Measurements from ENCODE around the gene CCDC47. TPM values are rescaled to one million over a fixed set of nuclear protein-coding genes. Genes with fewer than 3 reads are reported as not detected.
A peak's percentile ranks its signal among the peaks of the same experiment; 100 is the strongest.

CCDC47 gene
- total RNA-seq, 6 experiments from 2014 or later: 70.5 to 83.2 (median 74.8) TPM

DNA sequence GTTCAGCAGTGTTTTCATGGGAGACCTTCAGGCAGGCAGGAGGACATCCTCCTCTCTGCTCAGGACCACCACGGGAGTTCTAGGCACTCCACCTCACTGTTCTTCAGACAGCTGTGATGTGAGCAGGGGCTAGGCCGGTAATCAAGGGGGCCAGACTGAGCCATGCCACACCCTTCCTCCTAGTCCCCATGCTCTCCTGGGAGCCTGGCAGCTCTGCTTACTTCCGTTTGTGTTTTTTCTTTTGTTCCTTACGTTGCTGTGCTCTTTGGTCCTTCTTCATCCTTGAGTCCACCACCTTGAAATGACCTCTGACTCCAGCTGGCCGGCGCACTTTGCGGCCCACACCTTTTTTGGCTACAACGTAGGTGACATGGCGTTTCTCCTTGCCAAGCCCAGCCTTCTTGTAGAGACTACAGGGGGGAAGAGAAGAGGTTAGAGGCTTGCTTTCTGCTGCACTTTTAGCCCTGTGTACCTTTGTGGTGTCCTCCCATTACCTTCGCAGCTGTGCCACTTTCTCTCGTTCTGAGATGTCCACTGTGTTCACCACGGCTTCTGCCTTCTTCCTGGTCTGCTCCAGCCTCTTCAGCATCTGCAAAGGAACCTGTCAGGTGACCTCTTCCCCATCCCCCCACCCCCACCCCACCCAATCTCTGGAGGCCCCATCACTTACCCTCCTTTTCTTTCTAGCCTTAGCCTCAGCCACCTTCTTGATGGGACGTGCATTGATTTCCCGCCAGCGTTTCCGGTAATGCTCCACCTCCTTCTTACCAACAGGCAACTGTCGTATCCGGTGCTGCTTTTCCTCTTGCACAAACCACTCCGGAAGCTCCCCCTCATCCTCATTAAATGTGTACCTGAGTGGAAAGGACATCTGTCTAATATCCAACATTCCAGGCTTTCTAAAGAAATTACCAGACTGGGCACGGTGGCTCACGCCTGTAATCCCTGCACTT lies 46.5 kb upstream of the CCDC47 start:
- no peak for DNase-seq
- H3K4me1 Mint-ChIP-seq (ENCODE audit: low read depth): peaks cover 30% of the 10 kb centered on the region
- no peak overlapping the region for H3K27ac Mint-ChIP-seq
- TF ChIP-seq, protein P1, sequence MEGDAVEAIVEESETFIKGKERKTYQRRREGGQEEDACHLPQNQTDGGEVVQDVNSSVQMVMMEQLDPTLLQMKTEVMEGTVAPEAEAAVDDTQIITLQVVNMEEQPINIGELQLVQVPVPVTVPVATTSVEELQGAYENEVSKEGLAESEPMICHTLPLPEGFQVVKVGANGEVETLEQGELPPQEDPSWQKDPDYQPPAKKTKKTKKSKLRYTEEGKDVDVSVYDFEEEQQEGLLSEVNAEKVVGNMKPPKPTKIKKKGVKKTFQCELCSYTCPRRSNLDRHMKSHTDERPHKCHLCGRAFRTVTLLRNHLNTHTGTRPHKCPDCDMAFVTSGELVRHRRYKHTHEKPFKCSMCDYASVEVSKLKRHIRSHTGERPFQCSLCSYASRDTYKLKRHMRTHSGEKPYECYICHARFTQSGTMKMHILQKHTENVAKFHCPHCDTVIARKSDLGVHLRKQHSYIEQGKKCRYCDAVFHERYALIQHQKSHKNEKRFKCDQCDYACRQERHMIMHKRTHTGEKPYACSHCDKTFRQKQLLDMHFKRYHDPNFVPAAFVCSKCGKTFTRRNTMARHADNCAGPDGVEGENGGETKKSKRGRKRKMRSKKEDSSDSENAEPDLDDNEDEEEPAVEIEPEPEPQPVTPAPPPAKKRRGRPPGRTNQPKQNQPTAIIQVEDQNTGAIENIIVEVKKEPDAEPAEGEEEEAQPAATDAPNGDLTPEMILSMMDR (IDR thresholded peaks at IDR 0.05): no peak
- H3K4me3 Mint-ChIP-seq: no peak overlapping the region
- peaks cover 72% of the 10 kb centered on the region for H3K36me3 Mint-ChIP-seq (ENCODE audit: low read depth)
- no peaks in the 10 kb centered on the region; the same call in 1 of the 2 replicates for H3K9me3 Mint-ChIP-seq
- H3K27me3 Mint-ChIP-seq (ENCODE audit: insufficient read depth): peaks cover 6% of the 10 kb centered on the region; the same call in 1 of the 2 replicates

- no peak for DNase-seq
- Mint-ChIP-seq H3K27me3 (ENCODE audit: insufficient read depth) (peaks cover 6% of the 10 kb centered on the region; the same call in 1 of the 2 replicates), H3K4me3 (no peak overlapping the region), H3K36me3 (ENCODE audit: low read depth) (peaks cover 71% of the 10 kb centered on the region), H3K4me1 (ENCODE audit: low read depth) (peaks cover 26% of the 10 kb centered on the region), H3K9me3 (no peaks in the 10 kb centered on the region; the same call in 1 of the 2 replicates), H3K27ac (no peak overlapping the region)
- TF ChIP-seq, protein P1 (IDR thresholded peaks at IDR 0.05): no peak
These were observed 45.7 kb upstream of the CCDC47 start for GRCh38 chr17:63819131-63819530.

DNA sequence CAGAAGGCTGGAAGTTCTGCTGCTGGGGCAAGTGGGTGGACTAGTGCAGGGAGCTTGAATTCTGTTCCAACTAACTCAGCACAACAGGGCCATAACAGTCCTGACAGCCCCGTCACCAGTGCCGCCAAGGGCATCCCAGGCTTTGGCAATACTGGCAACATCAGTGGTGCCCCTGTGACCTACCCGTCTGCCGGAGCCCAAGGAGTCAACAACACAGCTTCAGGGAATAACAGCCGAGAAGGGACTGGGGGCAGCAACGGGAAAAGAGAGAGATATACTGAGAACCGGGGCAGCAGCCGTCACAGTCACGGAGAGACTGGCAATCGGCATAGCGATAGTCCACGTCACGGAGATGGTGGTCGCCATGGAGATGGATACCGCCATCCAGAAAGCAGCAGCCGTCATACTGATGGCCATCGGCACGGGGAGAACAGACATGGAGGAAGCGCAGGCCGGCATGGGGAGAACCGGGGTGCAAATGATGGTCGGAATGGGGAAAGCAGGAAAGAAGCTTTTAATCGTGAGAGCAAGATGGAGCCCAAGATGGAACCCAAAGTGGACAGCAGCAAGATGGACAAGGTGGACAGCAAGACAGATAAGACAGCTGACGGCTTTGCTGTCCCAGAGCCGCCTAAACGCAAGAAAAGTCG lies 44.5 kb upstream of the CCDC47 start:
- TF ChIP-seq, protein P1 (IDR thresholded peaks at IDR 0.05): no peak
- H3K9me3 Mint-ChIP-seq: no peaks in the 10 kb centered on the region
- DNase-seq: no peak
- no peak overlapping the region for H3K4me3 Mint-ChIP-seq
- peaks cover 17% of the 10 kb centered on the region for H3K4me1 Mint-ChIP-seq (ENCODE audit: low read depth)
- peaks cover 71% of the 10 kb centered on the region for H3K36me3 Mint-ChIP-seq (ENCODE audit: low read depth)
- H3K27me3 Mint-ChIP-seq (ENCODE audit: insufficient read depth): peaks cover 6% of the 10 kb centered on the region; the same call in 1 of the 2 replicates
- peak overlapping the region; percentile 3; the same call in 1 of the 2 replicates for H3K27ac Mint-ChIP-seq

- TF ChIP-seq, protein P1 (IDR thresholded peaks at IDR 0.05): no peak
- H3K4me1 Mint-ChIP-seq (ENCODE audit: low read depth): peaks cover 17% of the 10 kb centered on the region
- H3K4me3 Mint-ChIP-seq: no peak overlapping the region
- H3K27me3 Mint-ChIP-seq (ENCODE audit: insufficient read depth): peaks cover 6% of the 10 kb centered on the region; the same call in 1 of the 2 replicates
- peak overlapping the region; percentile 43; the same call in 1 of the 2 replicates for H3K27ac Mint-ChIP-seq
- DNase-seq: no peak
- H3K36me3 Mint-ChIP-seq (ENCODE audit: low read depth): peaks cover 70% of the 10 kb centered on the region
- no peaks in the 10 kb centered on the region for H3K9me3 Mint-ChIP-seq
These were observed 43.3 kb upstream of the CCDC47 start for GRCh38 chr17:63816669-63817068.

- H3K27me3 Mint-ChIP-seq (ENCODE audit: insufficient read depth): peaks cover 4% of the 10 kb centered on the region; the same call in 1 of the 2 replicates
- H3K9me3 Mint-ChIP-seq: no peaks in the 10 kb centered on the region
- no peak for DNase-seq
- no peak overlapping the region for H3K4me3 Mint-ChIP-seq
- H3K4me1 Mint-ChIP-seq (ENCODE audit: low read depth): peaks cover 17% of the 10 kb centered on the region
- H3K36me3 Mint-ChIP-seq (ENCODE audit: low read depth): peaks cover 71% of the 10 kb centered on the region
- TF ChIP-seq, protein P1 (IDR thresholded peaks at IDR 0.05): no peak
- H3K27ac Mint-ChIP-seq: no peak overlapping the region
These were observed 42.7 kb upstream of the CCDC47 start for GRCh38 chr17:63816123-63816522.
